Limb (tissue), 2 donors: ENCODE data around the gene SYNJ1.
"Not testable (repeated sequence)": the region's sequence is repeated elsewhere in the genome, so short reads cannot be mapped to it uniquely, and the experiment has no call there.

ENCODE experiments used
- DNase-seq, 2 donors: peaks; one replicate each; pipeline ENCODE4 v3.0.0-alpha.2; 2016; ENCODE audit errors: extremely low spot score in 2 of 2

SYNJ1 gene

GRCh38 chr21:32739946-32740345 lies 12.1 kb upstream of the SYNJ1 start:
- no peak for DNase-seq

DNA sequence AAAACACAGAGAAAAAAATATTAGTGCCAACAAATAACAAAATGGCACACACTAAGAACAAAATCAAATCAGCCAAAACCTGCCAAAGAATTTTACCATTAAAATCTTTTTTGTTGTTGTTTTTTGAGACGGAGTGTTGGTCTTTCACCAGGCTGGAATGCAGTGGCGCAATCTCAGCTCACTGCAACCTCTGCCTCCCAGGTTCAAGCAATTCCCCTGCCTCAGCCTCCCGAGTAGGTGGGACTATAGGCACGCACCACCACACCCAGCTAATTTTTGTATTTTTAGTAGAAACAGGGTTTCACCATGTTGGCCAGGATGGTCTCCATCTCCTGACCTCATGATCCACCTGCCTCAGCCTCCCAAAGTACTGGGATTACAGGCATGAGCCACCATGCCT lies 8.3 kb upstream of the SYNJ1 start:
- not testable (repeated sequence) for DNase-seq

GRCh38 chr21:32735524-32735923 lies 7.7 kb upstream of the SYNJ1 start:
- no peak for DNase-seq

DNA sequence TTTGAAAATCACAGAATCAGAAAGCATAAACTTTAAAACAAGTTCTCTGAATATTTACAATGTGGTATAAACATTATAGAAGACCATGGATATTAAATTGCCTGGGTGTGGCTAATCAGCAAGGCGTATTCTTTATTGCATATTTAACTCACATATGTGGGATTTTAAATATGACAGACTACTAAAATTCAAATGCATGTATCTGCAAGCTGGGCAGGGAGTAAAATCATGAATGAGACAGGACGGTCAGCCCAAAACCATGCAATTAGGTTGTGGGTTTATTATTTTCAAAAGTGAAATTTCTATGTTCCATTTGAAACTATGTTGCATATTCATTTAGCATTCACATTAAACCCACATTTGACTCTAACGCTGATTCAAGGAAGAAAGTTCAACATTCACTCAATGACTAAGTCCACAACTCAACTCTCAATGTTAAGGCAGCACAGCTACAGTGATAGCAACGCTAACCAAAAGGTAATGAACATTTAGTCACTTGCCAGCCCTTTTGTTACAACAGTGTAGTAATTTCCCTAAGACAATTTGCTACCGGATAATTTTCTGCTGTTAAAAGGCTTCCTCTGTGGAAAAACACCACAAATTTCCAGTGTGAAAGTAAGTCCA lies 6.3 kb upstream of the SYNJ1 start:
- DNase-seq: no peak

DNA sequence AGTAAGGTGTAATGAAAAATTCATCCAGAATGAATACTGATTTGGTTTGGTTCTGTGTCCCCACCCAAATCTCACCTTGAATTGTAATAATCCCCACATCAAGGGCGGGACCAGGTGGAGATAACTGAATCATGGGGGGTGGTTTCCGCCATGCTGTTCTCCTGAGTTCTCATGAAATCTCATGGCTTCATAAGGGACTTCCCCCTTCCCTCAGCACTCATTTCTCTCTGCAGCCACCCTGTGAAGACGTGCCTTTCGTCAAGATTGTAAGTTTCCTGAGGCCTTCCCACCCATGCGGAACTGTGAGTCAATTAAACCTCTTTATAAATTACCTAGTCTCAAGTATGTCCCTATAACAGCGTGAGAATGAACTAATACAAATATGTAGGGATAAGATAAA lies 5.5 kb upstream of the SYNJ1 start:
- no peak for DNase-seq

DNA sequence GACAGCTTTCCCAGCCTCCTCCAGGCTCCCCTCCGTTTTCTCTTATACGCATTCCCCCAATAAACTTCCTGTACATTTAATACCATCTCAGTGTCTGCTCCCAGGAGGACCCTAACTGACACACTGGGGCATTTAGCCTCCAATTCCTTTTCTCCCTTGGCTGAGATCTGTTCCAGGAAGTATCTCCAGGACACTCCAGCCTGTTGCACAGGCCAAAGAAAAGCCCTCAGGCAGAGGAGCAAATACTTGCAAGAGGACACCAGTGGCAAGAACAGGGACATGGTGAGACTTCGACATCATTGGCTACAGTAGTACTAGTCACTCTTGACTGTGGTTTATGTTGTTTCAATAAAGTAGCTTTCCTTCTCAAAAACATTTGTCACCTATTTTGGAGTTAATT lies 4.7 kb upstream of the SYNJ1 start:
- DNase-seq: no peak

- no peak for DNase-seq
Observed at GRCh38 chr21:32728848-32729247, 1.0 kb upstream of the SYNJ1 start.

- DNase-seq: no peak
Observed at GRCh38 chr21:32728456-32728839, 635 bp upstream of the SYNJ1 start.

- DNase-seq: peak; percentile 13 to 41
Observed at GRCh38 chr21:32726839-32727686, 750 bp downstream of the SYNJ1 start.

GRCh38 chr21:32719085-32719484 lies 8.7 kb downstream of the SYNJ1 start:
- DNase-seq: no peak

GRCh38 chr21:32717851-32718316 lies 9.9 kb downstream of the SYNJ1 start:
- no peak for DNase-seq

DNA sequence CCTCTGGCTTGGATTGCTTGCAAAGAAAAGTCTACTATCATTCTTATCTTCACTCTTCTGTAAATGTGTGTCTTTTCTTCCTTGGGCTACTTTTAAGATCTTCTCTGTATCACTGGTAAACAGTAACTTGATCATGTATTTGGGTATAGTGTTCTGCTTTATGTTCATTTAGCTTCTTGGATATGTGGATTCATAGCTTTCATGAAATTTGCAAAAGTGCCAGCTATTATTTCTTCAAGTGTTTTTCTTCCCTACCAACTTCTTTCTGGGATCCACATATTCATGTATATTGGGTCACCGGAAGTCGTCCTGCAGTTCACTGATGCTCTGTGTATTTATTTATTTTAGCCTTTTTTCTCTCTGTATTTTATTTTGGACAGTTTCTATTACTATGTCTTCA lies 11.3 kb downstream of the SYNJ1 start:
- no peak for DNase-seq

GRCh38 chr21:32713726-32714125 lies 14.1 kb downstream of the SYNJ1 start:
- DNase-seq: no peak

- no peak for DNase-seq
Observed at GRCh38 chr21:32712641-32713040, 15.2 kb downstream of the SYNJ1 start.

- DNase-seq: no peak
Observed at GRCh38 chr21:32712043-32712442, 15.8 kb downstream of the SYNJ1 start.

DNA sequence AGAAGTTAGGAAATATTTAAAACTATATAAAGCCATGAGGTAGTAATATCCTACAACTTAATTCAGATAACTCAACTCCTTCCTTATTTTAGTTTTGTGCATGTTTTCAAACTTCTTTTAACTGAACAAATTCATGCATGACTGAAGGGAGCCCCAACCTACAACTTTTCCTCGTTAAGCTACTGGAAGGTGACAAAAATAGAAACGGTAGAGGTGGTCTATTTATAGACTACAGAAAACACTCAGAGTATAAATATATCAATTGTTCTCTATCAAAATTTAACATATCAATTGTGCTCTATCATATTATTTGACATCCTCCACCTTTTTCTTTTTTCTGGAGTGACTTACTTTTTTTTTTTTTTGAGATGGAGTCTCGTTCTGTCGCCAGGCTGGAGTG lies 16.8 kb downstream of the SYNJ1 start:
- no peak for DNase-seq

GRCh38 chr21:32710069-32710784 lies 17.6 kb downstream of the SYNJ1 start:
- DNase-seq: no peak

DNA sequence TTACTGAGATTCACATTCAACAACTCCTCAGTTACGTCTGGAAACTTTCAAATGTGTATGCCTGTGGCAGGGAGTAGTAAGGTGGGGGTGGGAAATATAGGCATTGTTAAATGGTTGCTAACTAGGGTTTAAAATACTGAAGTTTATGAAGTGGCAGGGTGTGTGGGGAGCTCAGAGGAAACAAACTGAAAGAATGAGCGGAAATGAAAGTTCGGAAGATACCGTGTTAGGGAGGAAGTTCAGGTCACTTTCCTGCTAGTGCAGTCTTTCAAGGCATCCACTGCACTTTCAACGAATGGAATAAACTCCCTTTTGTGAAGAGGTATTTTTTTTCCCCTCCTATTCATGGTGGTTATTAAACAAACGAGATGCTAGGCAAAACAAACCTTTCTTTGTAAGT lies 19.7 kb downstream of the SYNJ1 start:
- no peak for DNase-seq

DNA sequence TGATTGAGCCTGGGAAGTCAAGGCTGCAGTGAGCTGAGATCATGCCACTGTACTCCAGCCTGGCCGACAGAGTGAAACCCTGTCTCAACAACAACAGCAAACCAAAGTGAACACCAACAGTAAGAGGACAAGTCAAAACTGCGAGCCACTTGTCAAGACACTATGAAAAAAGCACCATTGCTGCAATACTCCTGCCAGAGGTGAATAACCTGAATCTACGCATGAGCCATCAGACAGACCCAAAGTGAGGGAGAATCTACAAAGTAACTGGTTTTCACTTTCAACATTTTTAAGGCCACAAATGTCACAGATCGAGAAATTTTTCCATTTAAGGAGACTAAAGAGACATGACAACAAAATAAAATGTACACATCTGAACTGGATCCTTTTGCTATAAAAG lies 21.9 kb downstream of the SYNJ1 start:
- DNase-seq: no peak

- DNase-seq: no peak
Observed at GRCh38 chr21:32705139-32705538, 22.7 kb downstream of the SYNJ1 start.

DNA sequence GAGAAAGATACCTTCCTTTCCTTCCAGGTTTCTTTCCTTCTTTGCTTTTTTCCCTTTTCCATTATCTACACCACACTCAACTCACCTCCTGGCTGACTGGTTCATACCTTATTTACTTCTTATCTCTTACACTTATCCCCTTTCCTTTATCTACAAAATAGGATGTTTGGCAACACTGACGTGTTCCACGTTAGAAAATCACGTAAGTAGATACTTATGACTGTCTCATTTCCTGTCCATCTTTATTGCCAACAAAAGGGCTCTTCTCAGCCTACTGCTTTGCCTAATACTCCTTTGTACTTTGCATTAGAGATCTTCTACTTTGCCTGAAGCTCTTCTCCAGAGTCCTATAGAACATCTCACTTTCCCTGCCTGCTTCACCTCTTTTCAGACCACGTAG lies 25.1 kb downstream of the SYNJ1 start:
- no peak for DNase-seq

DNA sequence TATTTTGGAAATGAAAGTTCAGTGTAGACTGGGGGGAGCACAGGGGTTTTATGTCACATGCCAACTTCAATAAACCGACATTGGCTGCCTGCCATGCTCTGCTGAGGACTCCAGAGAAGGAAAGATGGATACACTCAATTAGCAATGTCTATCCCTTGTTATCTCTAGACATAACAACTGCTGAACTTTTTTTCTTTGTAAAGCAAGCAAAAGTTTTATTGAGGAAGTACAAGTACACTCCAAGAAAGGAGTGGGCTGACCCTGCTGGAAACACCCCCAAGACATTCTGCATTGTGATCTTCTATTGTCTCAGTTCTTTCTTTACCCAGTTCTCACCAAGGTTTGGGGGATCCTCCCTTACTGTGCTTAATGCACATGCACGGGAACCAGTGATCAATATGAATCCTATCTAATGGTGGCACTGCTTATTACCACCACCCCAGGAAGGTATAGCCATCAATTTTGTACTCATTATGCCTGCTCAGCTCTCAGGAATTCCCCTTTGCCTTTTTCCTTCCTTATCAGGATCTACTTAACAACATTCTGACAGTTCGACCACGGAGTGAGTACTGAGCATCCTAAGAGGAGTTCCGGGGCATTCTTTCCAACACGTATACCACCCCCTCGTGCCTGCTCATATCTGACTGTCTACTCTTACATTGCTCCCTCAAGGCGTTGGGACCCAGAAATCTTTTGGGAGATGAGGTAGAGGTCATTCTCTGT lies 28.7 kb downstream of the SYNJ1 start:
- no peak for DNase-seq
